GM11168 (cell line): ENCODE measurements around the gene ARHGAP35.
"Not testable (repeated sequence)": the region's sequence is repeated elsewhere in the genome, so short reads cannot be mapped to it uniquely, and the experiment has no call there.

Source experiments
- in situ Hi-C: fragments of 300-500 bp; cut with MboI; formaldehyde crosslinking; loops from one replicate; pipeline ENCODE4 v1.12.0; 2022; ENCODE audit warnings: low sequenced_read_pairs; ENCODE audit not compliant: unreplicated experiment

Gene ARHGAP35

DNA sequence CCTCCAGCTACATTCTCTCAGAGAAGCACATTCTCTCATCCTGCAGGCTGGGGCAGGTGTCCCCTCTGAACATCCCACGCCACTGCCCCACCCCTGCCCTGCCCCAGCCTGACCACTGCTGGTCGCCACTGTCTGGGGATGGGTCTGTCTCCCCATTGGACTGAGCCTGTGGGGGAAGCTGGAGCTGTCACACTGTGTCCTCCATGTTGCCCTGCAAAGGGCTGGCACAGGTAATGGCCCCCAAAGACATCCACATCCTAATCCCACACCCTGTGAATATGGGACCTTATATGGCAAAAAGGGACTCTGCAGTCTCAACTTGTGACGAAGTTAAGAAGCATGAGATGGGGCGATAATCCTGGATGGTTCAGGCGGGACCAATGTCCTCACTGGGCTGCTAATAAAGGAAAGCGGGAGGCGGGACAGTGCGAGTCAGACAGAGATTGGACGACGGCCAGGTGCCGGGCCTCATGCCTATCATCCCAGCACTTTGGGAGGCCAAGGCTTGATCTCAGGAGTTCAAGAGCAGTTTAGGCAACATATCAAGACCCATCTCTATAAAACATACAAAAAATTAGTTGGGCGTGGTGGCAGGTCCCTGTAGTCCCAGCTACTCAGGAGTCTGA, 19.2 kb upstream of the ARHGAP35 start:
- in situ Hi-C loops = no loop called here

- in situ Hi-C loops = no loop called here
Observed at GRCh38 chr19:46842791-46843190, 18.0 kb upstream of the ARHGAP35 start.

- in situ Hi-C loops = no loop called here
Observed at GRCh38 chr19:46844067-46844489, 16.7 kb upstream of the ARHGAP35 start.

DNA sequence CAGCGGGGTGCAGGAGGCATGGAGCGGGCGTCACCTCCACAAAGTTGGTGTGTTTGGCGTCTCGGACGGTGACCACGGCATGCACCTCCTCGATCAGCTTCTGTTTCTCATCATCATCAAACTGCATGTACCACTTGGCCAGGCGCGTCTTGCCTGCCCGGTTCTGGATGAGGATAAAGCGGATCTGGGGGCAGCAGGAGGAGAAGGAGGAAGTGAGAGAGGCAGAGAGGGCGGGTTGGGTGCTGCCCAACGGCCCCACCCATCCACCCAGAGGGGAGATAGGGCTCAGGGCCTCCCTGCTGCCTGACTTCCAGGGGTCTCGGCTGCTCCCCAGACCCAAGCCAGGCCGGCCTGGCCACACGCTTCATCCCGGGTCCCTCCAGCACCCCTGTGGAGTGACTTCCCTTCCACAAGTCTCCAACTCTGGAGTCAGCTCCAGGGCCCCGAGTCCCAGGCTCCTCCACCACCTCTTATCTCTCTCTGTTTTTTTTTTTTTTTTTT, 14.8 kb upstream of the ARHGAP35 start:
- in situ Hi-C loops = no loop called here

DNA sequence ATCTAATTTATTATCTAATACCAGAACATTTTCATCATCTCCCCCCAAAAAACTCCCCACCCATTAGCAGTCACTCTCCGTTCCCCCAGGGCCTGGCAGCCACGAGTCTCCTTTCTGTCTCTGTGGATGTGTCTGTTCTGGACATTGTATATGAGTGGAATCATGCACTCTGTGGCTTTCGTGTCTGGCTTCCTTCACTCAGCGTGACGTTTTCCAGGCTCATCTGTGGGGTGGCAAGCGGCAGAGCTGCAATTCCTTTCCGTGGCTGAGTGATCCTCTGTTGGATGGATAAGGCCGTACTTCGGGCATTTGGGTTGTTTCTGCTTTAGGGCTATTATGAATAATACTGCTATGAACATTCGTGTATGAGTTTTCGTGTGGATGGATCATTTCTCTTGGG, 13.3 kb upstream of the ARHGAP35 start:
- in situ Hi-C loops = no loop called here

GRCh38 chr19:46848389-46848788, 12.4 kb upstream of the ARHGAP35 start:
- in situ Hi-C loops = no loop called here

DNA sequence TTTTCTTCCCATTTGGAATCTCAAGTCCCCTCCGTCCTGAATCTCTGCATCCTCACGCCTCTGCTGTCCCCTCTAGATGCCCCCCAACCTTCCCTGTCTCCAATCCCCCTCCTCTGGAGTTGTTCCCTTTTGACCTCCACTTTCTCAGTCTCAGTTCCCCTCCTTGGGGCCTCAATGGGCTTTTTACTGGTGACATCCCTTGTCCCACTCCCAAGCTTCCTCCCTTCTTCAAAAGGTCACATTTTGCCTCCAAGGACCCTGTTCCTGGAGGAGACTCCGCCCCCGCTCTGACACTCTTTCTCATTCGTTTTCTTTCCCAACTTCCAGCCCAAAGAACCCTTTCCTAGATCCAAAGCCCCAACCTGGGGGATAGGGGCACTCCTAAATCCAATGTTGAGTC, 11.2 kb upstream of the ARHGAP35 start:
- in situ Hi-C loops = no loop called here

DNA sequence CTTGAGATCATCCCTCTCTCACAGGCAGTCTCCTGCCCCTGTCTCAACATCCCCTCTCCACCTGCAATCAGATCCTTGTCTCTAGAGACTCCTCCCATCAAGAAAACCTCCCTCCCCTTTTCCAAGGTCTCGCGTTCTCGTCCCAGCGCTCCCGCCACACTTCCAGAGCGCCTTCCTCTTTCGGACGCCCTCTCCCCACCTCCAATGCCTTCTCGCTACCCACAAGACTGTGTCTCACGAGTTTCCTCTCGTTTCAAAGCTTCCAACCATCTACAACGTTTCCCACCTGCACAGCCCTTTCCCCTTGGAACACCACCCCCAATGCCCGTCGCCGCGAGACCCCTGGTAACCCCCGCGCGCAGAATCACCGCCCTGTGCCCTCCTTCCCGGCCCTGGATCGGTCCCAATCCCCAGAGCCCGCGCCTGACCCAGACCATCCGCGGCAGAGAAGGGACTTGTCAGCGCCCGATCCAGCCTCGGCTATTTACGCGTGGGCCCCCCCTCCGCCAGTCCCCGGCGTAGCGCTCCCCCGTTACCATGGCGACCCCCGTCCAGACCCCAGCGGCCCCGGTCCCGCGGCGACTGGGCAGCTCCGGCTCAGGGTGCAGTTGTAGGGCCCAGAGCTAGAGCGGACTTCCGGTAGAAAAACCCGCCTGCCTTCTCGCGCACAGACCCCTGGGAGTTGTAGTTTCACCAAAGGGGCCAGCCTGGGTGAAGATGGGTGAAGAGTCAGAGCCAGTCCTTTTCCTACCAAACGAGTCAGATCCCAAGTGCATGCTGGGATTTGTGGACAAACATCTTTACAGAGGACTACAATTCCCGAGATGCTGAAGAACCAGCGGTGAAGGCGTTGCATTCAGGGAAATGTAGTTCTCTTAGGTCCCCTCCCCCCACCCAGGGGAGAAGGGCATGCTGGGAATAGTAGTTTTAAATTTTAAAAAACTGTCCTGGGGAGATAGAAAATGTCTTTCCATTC, 10.3 kb upstream of the ARHGAP35 start, which contains the start of gene AP2S1:
Gene AP2S1 (minus strand): TSS at position 619 of the 976 bp plus-strand sequence. CDS start 80 bp downstream, at position 539.
- in situ Hi-C loops = no loop called here

GRCh38 chr19:46852830-46853229, 8.0 kb upstream of the ARHGAP35 start:
- in situ Hi-C loops = no loop called here

DNA sequence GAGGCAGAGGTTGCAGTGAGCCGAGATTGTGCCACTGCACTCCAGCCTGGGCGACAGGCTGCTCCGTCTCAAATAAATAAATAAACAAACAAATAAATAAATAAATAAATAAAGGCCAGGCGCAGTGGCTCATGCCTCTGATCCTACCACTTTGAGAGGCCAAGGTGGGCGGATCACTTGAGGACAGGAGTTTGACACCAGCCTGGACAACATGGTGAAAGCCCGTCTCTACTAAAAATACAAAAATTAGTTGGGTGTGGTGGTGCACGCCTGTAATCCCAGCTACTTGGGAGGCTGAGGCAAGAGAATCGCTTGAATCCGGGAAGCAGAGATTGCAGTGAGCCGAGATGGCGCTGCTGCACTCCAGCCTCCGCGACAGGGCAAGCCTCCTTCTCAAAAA, 6.1 kb upstream of the ARHGAP35 start:
- in situ Hi-C loops = not testable (repeated sequence)

DNA sequence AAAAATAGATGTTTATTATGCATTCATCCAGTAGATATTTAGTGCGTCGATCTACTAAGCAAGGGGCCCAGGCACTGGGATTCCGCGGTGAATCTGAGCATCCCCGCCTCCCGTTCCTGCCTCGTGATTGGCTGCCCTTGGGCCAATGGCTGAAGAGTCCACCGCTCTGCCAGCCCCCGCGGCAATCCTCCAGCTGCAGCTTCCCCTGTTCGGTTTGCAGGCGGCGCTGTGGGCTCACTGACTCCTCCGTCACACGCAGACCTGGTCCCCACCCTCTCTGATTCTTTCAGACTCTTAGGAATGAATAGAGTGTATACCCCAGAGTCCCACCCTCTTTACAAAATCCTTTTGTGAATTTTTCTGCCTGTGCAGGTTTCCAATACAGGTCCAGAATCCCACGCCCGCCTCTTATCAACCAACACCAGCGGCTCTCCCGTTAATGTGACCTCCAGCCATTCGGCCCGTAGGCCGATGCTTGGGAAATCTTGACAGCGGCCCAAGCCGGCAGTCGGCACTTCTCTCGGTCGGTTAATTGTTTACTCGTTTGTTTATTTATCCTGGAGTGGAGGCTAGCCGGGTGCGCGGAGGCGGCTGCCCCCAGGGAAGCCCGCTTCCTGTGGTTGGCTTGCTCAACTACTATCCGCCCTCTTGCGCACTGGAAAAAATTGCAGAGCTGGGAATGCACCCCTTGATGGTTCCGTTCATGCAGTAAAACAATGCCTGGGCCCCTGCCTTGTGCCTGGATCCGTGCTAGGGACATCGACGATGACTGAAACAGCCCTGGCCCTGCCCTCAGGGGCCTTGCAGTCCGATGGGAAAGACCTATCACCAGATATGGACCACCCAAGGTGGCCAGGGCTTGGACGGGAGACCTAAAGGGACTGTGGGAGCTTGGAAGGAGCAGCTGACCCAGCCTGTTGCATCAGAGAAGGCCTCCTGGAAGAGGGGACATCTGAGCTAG, 4.5 kb upstream of the ARHGAP35 start:
- in situ Hi-C loops = no loop called here

GRCh38 chr19:46859637-46860124, 1.1 kb upstream of the ARHGAP35 start:
- in situ Hi-C loops = loop anchor here (10.0 kb wide), 1 partner anchor 125 kb away; no protein-coding TSS in a partner anchor

- in situ Hi-C loops = loop anchor here (10.0 kb wide), 1 partner anchor 125 kb away; no protein-coding TSS in a partner anchor
Observed at GRCh38 chr19:46860125-46860845, 512 bp upstream of the ARHGAP35 start.

DNA sequence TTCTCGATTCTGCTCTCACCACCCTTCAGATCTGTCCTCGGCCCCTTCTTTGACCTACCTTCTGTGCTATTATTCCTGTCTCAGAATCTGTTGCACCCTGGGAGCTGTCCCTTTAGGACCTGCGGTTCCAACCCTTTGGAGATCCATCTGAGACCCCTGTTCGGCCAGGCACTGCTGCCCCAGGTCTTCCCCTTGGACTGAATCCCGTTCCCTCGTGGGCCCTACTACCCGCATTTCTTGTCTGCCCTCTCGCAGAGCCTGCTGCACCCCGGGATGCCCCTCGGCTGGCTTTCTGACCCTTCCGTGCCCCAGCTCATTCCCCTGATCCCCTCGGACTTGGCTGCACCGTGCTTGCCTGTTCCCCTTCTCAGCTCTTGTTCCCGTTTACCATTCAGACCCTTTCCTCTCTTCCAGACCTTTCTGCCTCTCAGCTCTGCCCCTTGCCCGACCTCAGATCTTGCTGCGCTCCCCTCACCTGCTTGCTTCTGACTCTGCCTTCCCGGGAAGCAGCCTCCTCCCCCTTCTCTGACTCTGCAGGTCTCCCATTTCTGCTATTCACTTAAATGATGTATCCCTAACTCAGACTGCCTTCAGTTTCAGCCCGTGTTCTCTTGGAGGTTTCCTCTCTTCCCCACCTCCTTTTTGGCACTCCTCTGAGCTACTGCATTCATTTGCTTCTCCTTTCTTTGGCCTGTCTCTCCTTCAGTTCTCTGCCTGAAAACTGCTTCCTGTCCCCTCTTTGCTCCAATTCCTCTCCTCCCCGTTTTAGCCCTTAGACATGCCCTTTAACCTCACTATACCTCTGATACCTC, 1.1 kb downstream of the ARHGAP35 start:
- in situ Hi-C loops = loop anchor here (10.0 kb wide), 1 partner anchor 123 kb away; no protein-coding TSS in a partner anchor

DNA sequence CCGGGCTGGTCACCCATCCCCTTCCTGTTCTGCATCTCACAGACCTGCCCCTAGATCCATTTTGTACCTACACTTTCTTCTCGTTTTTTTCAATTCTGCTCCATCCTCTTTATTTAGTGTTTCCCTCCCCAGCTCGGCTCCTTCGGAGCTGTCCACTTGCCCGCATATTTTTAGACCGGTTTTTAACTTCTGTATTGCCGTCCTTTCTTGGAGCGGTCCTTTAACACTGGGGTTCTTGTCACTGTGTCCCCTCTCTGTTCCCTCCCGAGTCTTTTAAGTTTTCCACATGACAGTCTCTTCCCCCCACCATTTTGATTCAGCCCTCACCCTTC, 1.7 kb downstream of the ARHGAP35 start:
- in situ Hi-C loops = loop anchor here (10.0 kb wide), 1 partner anchor 122 kb away; no protein-coding TSS in a partner anchor

GRCh38 chr19:46862974-46863632, 2.3 kb downstream of the ARHGAP35 start:
- in situ Hi-C loops = loop anchor here (10.0 kb wide), 1 partner anchor 122 kb away; no protein-coding TSS in a partner anchor

GRCh38 chr19:46863818-46864629, 3.2 kb downstream of the ARHGAP35 start:
- in situ Hi-C loops = loop anchor here (10.0 kb wide), 1 partner anchor 121 kb away; no protein-coding TSS in a partner anchor
